NCI-H128 (cell line): Measurements from ENCODE around the gene MLST8.

Experiments used
- DNase-seq: peaks from one replicate; lab custom pipeline; 2025; ENCODE audit not compliant: unreplicated experiment; lab: John Stamatoyannopoulos, UW

The MLST8 gene

DNA sequence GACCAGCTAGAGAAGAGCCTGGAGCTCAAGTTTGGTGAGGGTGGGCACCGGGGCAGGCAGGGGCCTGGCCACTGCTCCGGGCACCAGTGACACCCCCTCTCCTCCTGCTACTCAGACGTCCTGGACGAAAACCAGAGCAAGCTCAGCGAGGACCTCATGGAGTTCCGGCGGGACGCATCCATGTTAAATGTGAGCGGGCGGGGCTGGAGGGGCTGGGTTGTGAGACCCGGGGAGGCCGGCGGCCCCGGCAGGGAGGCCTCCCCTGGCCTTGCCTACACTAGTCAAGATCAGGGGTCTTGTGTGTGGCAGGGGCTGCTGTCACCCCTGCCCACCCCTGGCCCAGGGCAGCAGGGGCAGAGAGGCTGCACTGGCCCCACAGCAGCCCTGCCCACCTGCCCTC lies 31.9 kb upstream of the MLST8 start:
- DNase-seq, result no peak

DNA sequence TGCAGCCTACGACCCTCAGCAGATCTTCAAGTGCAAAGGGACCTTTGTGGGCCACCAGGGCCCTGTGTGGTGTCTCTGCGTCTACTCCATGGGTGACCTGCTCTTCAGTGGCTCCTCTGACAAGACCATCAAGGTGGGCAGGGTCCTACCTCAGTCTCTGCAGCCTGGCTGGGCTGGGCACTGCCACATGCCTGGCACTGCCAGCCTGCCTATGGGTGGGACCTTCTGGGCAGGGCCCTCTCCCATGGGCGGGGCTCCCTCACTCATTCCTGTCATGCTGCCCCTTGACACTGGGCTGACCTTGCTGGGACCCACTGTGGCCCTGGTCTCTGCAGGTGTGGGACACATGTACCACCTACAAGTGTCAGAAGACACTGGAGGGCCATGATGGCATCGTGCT lies 31.3 kb upstream of the MLST8 start:
- no peak for DNase-seq

DNA sequence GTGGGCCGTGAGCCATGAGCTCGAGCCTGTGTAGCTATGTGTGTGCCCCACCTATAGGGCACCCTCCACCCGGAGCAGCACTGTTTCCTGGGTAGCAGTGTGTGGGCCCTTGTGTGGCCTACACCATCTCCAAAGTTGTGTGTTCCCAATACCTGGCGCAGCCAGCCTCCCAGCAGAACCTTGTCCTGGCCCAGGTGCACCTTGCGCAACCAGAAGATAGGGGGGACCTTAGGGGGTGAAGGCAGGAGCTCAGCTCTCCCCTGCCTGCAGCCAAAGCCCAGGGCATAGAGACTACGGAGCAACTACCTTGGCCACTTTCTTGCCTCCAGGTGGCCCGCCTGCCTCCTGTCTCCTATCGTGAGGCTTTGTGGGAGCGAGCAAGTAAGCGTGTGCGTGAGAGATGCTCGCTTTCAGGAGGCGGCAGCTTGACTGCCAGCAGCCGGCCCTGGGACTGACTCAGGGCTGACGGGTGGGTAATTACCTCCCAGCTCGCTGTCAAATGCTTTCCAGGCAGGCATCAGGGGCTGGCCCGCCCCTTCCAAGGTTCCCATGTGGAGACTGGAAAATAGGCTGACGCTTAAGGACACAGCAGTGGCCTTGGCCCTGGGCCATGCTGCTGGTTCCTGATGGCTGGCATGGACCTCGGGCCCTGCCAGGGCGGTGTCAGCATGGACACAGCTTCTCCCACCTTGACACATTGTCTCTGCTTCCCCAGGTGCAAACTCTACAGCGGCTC lies 30.7 kb upstream of the MLST8 start:
- no peak for DNase-seq

DNA sequence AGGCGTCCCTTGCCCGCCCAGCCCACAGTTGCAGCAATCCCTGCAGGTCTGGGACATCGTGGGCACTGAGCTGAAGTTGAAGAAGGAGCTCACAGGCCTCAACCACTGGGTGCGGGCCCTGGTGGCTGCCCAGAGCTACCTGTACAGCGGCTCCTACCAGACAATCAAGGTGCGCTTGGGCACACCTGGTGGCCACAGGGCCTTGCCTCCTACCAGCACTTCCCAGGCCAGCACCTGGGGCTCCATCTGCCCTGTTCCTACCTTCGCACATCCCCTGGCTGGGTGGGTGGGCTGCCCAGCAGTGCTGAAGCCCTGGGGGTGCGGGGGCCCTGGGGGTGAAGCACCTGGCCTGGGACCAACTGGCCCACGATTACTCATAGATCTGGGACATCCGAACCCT lies 29.8 kb upstream of the MLST8 start:
- DNase-seq, result no peak

DNA sequence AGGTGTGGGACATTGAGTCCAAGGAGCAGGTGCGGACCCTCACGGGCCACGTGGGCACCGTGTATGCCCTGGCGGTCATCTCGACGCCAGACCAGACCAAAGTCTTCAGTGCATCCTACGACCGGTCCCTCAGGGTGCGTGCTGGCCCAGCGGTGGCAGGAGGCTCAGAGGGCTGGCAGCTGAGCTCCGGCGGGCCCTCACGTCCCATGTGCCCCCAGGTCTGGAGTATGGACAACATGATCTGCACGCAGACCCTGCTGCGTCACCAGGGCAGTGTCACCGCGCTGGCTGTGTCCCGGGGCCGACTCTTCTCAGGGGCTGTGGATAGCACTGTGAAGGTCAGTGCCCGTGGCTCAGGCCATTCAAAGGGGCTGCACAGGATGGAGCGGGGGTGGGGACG lies 29.2 kb upstream of the MLST8 start:
- no peak for DNase-seq

DNA sequence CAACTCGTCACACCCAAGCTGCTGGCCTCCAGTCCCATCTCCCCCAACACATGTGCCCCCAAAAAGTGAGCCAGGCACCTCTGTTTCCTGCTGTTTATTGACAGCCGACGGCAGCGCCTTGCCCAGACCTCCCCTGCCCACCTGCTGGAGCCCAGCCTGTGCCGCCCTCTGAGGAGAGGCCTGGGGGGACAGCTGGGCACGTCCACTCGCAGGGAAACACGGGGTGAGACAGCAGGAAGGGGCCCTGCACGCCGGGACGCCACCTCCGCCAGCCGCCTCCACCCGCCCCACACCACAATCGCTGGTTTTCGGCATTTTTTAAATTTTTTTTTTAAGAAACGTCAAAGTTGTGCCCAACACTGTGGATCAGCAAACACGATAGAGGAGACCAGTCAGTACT lies 28.2 kb upstream of the MLST8 start:
- no peak for DNase-seq

DNA sequence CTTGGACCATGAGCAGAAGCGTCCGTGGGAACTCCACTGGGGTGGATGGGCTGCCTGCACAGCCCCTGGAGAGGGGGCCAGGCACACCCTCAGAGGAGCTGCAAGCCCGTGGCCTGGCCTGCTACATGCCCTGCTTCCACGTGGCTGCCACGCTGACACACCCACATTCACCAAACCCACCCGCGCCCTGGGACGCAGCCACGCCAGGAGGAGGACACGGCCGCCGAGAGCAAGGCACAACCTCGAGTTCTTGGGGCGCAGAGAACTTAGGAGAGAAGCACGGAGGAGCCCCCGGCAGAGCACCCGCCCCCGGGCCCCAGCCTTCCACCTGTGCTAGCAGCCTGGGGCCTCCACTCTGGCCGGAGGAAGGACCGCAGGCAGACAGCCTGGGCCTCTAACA lies 27.7 kb upstream of the MLST8 start:
- no peak for DNase-seq

DNA sequence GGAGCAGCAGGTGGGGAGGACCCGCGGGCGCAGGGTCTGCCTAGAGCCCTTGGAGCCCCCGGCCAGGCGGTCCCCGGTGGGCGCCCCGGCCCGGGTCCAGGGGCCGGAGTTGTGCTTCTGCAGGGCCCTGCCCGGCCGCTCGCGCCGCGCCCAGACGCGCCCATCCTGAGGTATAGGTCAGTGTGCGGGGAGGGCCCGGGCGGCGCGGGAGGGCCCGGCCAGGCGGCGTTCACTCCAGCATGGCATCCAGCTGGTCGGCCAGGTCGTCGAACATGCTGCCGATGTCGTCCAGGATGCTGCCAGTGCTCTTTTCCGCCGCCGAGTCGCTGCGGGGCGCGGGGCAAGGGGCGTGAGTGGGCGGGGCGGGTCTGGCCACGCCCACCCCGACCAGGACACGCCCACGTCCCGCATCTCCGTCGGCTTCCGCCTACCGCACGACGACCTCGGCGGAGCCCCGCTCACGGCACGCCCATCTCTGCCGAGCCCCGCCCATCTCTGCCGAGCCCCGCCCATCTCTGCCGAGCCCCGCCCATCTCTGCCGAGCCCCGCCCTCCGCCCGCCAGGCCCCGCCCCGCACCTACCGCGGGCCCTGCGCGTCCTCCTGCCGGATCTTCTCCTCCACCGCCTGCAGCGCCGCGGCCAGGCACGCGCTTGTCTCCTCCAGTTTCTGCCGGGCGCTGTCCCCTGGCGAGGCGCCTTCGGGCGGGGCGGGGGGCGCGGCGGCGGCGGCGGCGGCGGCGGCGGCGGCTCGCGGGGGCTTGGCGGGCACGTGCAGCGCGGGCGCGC lies 26.7 kb upstream of the MLST8 start:
- no peak for DNase-seq

DNA sequence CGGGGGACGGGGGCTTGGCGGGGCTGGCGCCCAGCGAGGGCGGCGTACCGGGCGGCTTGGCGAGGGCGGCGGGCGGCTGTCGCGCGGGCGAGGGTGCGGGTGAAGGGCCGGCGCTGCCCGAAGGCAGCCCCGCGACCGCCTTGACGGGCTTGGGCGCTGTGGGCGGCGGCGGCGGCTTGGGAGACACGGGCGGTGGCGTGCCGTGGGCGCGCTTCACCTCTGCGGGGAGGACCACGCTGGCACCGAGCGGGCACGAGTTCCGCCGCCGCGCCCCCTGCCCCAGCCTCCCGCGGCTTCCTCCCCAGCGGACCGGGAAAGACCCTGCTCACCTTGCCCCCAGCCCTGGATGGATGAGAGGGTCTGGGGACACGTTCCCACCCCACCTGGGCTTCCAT lies 26.1 kb upstream of the MLST8 start:
- DNase-seq, result no peak

DNA sequence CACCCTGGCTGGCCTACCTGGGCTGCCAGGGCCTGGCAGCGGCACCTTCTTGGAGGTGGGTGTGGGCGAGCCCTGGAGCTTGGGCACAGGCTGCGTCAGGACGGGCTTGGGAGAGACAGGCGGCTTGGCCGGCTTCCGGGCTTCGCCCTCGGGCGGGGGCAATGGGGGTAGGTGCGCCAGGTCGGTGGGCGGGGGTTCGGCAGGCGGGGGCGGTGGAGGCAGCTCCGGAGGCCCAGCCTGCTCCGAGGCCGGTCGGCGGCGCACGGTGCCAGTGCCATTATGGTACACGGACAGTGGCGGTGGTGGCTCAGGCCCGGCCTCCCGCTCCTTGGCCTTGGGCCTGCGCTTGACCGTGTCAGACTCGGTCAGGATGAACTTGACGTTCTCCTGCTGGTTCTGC lies 25.7 kb upstream of the MLST8 start:
- no peak for DNase-seq

DNA sequence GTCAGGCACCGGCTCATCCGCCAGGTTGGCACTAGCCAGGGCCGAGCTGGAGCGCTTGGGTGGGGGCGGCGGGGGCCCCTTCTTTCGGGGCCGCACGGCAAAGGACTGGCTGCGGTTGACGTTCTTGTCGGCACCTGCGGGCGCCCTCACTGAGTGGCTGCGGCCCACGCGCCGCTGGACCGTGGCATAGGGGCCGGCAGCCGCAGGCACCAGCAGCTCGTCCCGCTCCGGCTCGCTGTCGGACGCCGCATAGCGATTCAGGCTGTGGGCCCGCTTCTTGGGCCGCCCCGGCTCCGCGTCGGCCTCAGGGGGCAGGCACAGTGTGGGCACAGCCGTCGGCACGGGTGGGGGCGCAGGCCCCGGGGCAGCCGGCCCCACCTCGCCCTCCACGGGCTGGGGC lies 24.8 kb upstream of the MLST8 start:
- DNase-seq, result no peak

DNA sequence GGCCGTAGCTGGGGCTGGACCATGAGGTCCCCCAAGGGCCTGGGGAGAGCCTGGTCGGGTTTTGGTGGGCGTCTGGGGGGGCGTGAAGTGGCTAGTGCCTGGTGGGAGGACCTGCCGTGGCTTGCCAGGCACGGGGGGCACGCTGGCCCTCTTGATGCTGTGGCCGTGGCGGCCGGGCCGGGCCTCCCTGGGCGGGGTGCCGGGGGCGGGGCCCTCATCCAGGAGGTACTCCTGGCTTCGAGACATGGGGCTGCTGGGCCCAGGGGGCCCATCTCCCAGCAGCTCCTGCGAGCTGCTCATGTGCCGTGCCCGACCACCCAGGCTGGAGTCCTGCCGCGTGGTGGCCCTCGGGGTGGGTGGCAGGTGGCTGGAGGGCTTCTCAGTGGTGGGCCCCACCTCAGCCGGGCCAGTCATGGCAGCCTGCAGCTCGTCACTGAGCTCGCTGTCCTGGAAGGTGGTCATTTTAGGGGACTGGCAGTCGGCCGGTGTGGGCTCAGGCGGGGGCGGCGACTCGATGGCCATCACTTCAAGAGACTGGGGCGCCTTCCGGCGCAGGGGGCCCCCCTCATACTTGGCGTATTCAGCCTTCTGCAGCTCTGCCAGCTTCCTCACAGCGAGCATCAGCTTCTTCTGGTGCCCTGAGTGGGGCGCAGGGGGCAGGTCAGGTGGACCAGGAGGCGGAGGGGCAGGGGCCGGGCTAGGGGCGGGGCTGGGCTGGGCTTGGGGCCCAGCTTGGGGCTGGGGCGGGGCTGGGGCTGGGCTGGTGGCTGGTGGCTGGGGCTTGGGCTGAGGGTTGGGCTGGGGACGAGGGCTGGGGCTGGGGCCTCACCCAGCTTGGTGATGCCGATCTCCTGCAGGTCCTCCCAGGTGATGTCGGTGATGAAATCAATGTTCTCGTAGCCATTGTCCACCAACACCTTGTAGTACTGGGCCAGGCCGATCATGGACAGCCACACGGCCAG lies 24.0 kb upstream of the MLST8 start:
- no peak for DNase-seq

DNA sequence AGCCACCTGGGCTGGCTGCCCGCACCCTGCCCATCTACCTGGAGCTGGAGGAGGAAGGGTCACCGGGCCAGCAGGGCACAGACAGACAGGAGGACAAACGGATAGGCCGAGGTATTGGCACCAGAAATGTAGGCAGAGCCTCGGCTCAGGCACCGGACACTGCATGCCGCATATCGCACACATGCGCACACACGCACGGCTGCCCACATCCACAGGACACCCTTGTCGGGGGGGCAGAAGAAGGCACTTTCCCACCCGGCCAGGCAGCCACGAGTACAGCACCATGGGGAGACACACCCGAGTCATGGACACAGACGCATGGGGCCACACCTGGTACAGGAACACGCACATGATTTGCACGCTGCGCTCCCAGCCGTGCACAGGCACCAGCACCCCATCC lies 23.3 kb upstream of the MLST8 start:
- no peak for DNase-seq

DNA sequence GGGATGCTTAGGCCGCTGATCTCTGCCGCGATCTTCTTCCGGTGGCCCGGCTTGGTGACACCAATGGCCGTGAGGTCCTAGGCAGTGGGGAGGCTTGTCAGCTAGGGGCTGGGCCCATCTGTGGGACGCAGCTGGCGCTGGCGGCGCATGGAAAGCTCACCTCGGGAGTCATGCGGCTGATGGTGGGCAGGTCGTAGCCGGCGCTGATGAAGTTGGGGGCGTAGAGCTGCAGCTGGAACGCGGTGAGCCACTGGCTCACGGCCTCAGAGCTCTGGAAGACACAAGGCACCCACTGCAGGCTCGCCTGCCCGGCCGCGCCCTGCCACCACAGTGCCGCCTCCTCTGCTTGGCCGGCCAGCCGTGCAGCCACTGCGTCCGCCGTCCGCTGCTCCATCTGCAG lies 21.6 kb upstream of the MLST8 start:
- DNase-seq, result no peak

DNA sequence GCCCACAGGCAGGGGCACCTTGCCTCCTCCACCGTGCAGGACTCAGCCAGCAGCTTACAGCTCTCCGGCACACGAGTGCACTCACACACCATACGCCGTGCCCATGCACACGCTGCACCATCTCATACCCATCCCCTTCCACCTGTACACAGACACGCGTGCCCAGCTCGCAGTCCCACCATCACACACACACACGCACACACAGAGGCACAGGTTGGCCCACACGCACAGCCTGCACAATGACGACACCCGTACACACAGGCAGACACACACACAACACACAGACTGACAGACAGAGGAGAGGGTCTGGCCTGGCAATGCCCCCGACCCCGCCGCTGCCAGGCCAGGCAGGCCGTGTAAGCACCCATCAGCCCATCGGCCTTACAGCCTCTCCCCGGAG lies 20.9 kb upstream of the MLST8 start:
- DNase-seq, result no peak

DNA sequence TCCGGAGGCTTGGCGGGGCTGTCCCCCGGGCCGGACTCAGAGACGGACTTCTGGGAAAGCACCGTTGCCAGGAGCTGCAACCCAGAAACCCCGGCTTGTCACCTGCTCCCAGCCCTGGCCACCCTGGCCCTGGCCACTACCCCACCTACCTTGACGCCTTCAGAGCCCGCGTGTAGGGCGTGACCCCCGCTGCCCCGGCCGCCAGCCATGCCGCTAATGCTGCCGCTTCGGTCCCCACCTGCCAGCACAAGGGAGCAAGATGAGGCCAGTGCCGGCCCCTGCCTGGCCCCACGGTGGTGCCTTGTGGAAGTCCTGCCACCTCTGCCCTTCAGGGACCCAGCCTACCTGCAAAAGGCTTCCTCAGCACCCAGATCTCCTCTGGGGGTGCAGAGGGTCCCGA lies 20.3 kb upstream of the MLST8 start:
- no peak for DNase-seq

DNA sequence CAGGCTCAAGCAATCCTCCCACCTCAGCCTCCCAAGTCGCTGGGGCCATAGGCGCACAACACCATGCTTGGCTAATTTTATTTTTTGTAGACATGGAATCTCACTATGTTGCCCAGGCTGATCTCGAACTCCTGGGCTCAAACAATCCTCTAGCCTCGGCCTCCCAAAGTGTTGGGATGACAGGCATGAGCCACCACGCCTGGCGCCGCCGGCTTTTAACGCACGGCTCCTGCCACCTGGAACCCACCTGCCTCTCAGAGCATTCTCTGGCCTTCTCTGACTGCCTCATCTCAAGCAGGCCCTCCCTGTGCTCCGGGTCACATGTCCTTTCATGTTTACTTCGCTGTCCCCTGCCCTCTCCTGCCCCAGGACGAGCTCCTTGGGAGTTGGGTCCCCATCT lies 19.2 kb upstream of the MLST8 start:
- no peak for DNase-seq

DNA sequence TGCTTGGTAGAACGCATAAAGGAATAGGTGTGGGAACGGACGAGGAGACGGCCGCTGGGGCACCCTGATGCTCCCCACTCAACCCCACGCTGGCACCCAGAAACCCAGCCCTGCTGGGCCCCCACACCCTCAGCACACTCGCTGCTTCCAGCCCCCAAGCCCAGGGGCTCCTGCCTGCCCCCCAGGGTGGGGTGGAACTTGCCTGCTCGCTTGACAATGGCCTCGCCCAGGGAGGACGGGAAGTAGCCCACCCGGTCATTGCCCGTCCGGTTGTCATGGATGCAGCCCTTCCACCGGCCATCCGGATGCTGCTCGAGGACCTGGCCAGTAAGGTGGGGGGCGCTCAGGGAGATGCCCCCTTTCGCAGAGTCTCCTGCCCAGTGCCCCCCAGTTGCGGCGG lies 18.7 kb upstream of the MLST8 start:
- DNase-seq, result no peak

DNA sequence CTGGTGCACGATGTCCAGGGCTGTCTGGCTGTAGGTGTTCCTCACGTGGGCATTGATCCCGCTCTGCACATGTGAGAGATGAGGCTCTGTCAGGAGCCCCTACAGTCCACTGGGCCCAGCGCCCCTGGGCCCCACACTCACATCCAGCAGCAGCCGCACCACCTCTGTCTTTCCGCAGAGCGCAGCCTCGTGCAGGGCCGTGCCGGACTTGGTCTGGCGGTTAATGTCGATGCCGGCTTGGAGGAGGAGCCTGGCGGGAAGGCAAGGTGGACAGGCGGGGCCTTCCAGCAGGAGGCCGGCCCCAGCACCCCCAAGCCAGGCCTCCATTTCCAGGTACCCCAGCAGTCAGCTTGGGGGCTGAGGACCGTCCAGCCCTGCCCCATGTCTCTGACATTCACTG lies 18.0 kb upstream of the MLST8 start:
- no peak for DNase-seq

DNA sequence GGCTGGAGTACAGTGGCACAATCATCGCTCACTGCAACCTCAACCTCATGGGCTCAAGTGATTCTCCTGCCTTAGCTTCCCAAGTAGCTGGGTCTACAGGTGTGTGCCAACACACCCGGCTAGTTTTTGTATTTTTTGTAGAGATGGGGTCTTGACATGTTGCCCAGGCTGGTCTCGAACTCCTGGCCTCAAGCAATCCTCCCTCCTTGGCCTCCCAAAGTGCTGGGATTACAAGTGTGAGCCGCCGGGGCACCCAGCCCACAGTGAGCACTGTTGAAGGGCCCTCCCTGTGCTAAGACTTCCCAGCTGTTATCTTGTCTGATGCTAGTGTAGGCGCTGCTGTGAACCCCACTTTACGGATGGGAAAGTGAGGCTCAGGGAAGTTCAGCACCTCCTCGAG lies 16.9 kb upstream of the MLST8 start:
- DNase-seq, result no peak

DNA sequence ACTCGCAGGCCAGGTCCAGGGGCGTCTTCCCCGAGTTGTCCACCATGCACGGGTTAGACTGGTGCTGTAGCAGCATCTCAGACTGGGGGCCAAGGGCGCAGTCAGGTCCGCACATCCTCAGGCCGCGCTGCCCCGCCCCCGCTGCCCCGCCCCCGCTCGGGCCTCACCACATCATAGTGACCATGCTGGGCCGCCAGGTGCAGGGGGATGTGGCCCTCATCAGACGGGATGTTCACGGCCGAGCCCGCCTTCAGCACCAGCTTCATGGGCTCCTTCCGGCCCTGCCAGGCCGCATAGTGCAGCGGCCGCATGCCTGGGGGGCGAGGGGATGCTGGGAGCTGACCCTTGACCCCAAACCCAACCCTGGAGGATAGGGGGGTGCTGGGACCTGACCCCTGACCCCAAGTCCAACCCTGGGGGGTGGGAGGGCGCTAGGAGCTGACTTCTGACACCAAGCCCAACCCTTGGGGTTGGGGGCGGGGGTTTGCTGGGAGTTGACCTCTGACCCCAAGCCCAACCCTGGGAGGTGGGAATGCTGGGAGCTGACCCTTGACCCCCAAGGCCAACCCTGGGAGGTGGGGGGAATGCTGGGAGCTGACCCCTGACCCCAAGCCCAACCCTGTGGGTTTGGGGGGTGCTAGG lies 15.9 kb upstream of the MLST8 start:
- no peak for DNase-seq
